ENCODE data around the gene TSPAN5. TPM values are rescaled to one million over a fixed set of nuclear protein-coding genes. Genes with fewer than 3 reads are reported as not detected.

Gene TSPAN5
- total RNA-seq, 1 experiment from 2014 or later: 4.3 TPM

DNA sequence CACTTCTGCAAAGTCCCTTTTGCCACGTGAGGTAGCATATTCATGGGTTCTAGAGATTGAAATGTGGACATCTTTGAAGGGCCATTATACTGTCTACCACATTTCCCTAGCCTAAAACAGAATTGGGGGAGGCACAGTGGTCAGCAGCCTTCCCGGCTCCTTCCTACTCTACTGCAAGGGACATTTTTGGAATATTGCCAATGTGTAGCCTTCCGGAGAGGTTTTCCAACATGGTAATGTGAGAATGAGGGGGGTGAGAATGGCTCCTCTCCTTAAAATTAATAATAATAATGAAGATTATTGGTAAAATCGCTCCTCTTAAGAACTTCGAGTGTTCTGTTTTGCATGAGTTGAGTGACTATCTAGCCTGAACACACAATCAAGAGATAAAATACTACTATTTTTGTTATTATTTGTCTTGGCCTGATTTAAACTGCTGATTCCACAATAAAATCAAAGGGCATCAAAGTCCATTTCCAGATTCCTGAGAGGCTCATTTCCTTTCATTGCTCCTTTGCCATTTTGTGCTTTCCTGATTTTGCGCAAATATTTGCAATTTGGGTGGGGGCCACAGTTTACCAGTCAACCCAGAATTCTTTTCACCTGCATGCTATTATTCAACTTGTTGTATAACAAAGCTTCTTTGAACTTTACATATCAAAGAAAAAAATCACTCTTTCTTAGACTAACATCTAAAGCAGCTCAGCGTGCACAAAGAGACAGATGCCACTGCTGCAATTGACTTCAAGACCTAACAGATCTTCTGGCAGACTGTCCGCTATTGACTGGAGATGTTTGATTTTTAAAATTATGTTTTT, 27.0 kb upstream of the TSPAN5 start:
- no peak for DNase-seq
- Histone ChIP-seq H3K27me3 (ENCODE audit: control insufficient read depth, insufficient read depth, low read length) (no peaks in the 10 kb centered on the region), H3K4me3 (ENCODE audit: insufficient read depth, low read depth, low read length) (no peak overlapping the region), H3K36me3 (replicated peaks; ENCODE audit: control insufficient read depth, insufficient read depth, low read length) (no peaks in the 10 kb centered on the region)

DNA sequence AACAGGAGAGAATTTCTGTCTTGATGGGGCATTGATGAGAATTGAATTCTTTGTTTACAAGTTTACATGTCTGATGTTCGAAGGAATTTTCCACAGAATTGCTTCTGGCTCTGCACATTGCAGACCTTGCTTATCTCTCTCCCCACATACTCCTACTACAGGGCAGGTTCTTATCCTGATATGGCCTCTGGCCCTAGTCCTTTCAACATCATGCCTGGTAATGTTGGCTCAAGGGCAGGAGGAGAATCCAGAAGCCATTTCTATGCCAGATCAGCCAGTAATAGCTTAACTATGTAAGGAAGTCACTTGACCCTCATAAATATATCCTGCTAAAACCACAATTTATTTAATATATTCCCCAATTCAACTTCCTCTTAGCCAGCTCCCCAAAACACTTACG, 24.3 kb upstream of the TSPAN5 start:
- no peak for DNase-seq
- Histone ChIP-seq H3K36me3 (replicated peaks; ENCODE audit: control insufficient read depth, insufficient read depth, low read length) (no peaks in the 10 kb centered on the region), H3K4me3 (ENCODE audit: insufficient read depth, low read depth, low read length) (no peak overlapping the region), H3K27me3 (ENCODE audit: control insufficient read depth, insufficient read depth, low read length) (no peaks in the 10 kb centered on the region)

DNA sequence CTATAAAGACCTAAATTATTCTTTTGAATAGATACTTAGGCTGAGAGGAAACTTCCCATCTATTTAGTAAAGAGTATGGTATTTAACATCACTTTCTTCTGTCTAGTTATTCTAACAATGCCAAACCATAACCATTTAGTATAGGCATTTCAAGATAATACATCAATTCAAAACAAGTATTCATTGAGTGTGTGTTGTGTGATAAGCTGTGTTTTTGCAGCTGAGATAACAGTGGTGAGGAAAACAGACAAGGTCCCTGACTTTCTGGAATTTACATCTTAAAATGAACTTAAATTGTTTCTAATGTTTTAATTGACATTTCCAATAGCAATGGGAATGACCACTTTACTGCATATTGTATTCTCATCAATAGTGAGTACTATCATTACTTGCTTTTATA, 22.4 kb upstream of the TSPAN5 start:
- H3K4me3 ChIP-seq (ENCODE audit: insufficient read depth, low read depth, low read length): no peak overlapping the region
- no peaks in the 10 kb centered on the region for H3K27me3 ChIP-seq (ENCODE audit: control insufficient read depth, insufficient read depth, low read length)
- DNase-seq: no peak
- H3K36me3 ChIP-seq (replicated peaks; ENCODE audit: control insufficient read depth, insufficient read depth, low read length): no peaks in the 10 kb centered on the region

DNA sequence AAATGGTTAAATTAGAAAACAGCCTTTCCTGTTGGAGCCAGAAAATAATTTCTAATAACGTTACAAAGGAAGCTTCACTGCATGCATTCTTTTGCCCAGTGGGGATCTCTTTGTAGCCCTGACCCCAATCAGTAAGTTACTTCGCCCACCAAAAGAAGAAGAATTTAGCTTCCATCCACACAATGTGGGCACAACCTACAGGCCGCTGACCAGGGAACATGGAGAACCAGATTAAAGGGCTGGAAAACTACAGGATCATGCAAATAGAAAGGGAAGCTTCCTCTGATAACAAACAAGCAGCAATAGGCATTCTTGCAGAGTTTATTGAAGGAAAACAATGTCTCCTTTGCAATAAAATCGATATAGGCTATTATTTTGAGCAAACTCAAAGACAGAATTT, 21.3 kb upstream of the TSPAN5 start:
- Histone ChIP-seq H3K27me3 (ENCODE audit: control insufficient read depth, insufficient read depth, low read length) (no peaks in the 10 kb centered on the region), H3K4me3 (ENCODE audit: insufficient read depth, low read depth, low read length) (no peak overlapping the region), H3K36me3 (replicated peaks; ENCODE audit: control insufficient read depth, insufficient read depth, low read length) (no peaks in the 10 kb centered on the region)
- DNase-seq: no peak

DNA sequence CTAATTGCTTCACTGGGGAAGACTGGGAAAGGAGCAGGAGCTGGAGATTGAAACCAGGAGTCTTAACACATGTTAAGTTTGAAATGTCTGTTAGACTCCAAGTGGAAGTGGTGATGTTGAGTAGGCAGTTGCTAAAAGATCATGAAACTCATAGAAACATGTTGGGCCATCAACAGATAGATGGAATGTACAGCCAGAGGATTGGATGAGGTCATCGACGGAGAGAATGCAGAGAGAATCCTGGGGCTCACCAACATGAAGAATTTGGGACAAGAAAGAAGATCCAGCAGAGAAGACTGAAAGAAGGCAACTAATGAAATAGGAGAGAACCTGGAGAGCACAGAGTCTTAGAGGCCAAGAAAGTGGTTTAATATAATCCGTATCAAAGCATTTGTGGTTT, 19.4 kb upstream of the TSPAN5 start:
- Histone ChIP-seq H3K36me3 (replicated peaks; ENCODE audit: control insufficient read depth, insufficient read depth, low read length) (no peaks in the 10 kb centered on the region), H3K27me3 (ENCODE audit: control insufficient read depth, insufficient read depth, low read length) (no peaks in the 10 kb centered on the region), H3K4me3 (ENCODE audit: insufficient read depth, low read depth, low read length) (no peak overlapping the region)
- DNase-seq: no peak

DNA sequence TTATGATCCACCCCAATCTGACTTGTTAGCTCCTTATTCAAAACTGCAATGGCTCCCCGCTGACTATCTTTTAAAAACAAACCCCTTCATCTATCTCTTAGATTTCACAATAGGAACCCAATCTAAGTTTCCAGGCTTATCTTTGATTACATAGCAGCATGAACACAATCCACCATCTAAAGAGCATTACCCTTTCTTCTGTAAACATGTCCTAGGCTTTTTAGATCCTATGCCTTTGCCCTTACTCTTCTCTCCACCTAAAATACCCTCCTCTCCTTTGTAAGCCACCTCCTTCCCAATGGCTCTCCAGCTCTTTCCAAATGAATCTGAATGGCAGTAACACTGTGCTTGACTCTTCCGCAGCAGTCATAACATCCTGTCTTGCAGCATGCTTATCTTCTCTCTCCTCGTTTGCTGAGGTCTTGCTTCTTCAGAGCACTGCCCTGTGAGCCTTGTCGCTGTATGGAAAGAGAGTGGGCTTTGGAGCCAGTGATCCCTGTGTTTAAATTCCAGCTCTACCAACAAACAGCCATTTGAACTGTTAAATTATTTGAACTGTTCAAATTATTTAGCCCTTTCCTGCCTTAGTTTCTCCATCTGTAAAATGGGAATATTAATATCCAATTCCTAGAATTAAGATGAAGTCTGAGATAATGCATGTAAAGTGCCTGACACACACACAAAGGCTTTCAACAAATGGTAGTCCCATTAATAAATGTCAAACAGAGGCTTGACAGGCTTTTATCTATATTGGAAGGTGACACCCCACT, 16.2 kb upstream of the TSPAN5 start:
- Histone ChIP-seq H3K27me3 (ENCODE audit: control insufficient read depth, insufficient read depth, low read length) (no peaks in the 10 kb centered on the region), H3K36me3 (replicated peaks; ENCODE audit: control insufficient read depth, insufficient read depth, low read length) (no peaks in the 10 kb centered on the region), H3K4me3 (ENCODE audit: insufficient read depth, low read depth, low read length) (no peak overlapping the region)
- DNase-seq: no peak

DNA sequence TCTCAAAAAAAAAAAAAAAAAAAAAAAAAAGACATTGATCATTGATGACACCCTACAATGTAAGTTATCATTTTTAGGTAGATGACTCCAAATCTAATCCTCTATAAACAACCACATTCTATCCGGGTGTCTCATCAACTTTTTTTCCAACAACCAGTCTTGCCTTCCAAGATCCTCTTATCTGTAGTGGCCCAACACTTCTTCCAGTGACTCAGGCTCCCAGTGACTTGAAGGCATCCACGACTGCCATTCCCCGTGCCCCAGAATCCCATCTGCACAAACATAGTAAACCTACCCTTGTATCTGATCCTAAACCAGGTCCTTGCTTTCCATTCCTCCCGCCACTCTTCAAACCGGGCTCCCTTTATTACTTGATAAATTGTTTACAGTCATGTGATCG, 15.6 kb upstream of the TSPAN5 start:
- Histone ChIP-seq H3K36me3 (replicated peaks; ENCODE audit: control insufficient read depth, insufficient read depth, low read length) (no peaks in the 10 kb centered on the region), H3K4me3 (ENCODE audit: insufficient read depth, low read depth, low read length) (no peak overlapping the region), H3K27me3 (ENCODE audit: control insufficient read depth, insufficient read depth, low read length) (no peaks in the 10 kb centered on the region)
- DNase-seq: no peak

DNA sequence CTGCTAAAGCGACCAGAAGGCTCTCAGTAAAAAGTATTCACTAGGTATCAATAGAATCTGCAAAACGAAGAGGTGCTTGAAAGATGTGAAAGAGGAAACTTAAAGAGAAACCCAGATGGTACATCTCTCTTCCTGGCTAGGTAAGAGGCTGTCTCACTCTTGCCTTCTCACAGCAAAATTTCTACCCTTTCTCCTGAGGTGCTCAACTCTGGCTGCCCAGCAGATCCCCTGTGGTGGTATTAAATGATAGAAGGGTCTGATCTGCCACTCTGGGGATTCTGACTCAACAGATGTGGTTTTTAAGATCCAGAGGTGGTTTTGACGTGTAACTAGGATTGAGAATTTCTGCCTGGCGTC, 14.9 kb upstream of the TSPAN5 start:
- DNase-seq: peak; percentile 21
- Histone ChIP-seq H3K36me3 (replicated peaks; ENCODE audit: control insufficient read depth, insufficient read depth, low read length) (no peaks in the 10 kb centered on the region), H3K27me3 (ENCODE audit: control insufficient read depth, insufficient read depth, low read length) (no peaks in the 10 kb centered on the region), H3K4me3 (ENCODE audit: insufficient read depth, low read depth, low read length) (no peak overlapping the region)

DNA sequence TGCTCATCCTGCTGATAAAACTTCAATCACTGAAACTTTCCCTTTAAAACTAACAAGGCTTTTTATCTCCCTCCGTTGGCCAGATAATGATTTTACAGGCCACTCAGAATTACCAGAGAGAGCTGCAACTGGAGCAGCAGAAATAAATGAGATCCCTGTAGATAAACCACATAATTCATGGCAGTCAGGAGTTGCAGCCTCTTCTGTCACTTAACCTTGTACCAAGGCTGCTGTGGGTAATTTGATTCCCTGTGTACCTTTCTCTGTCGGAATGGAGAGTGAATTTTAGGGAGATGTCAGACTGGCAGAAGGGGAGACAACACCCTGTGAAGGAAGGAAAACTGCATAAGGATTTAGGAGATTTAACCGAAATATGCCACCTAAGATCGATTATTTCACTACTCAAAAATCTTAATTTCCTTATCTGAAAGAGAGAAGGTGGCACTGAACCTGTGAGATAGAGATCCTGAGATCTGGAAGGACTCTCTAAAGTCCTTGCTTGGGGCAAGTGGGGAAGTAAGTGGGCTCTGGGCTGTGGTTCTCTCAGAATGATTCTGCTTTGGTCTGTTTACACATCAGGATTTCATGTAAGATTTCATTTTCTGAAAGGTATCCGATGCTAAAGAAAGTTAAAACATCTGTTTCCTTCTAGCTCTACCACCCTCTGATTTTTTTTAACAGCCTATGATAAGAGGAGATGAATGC, 14.3 kb upstream of the TSPAN5 start:
- peak; percentile 8 for DNase-seq
- no peaks in the 10 kb centered on the region for H3K27me3 ChIP-seq (ENCODE audit: control insufficient read depth, insufficient read depth, low read length)
- H3K36me3 ChIP-seq (replicated peaks; ENCODE audit: control insufficient read depth, insufficient read depth, low read length): no peaks in the 10 kb centered on the region
- H3K4me3 ChIP-seq (ENCODE audit: insufficient read depth, low read depth, low read length): no peak overlapping the region

DNA sequence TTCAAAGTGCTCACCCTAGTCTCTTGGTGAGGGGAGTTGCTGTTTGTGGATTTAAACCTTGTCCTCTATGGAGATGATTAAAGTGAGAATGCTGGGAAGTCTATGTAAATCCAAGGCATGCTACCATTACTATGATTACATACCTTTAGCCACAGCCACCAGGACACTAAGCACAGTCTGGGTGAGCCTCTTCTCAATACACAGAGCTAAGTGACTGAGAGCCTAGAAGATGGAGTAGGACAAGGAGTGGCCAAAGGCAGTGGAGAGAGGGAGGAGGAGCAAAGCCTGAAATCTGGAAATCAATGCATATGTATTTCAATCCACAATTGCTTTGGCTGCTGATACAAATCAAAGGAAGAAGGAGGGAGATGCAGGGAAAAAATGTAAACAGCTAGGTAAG, 12.7 kb upstream of the TSPAN5 start:
- Histone ChIP-seq H3K36me3 (replicated peaks; ENCODE audit: control insufficient read depth, insufficient read depth, low read length) (no peaks in the 10 kb centered on the region), H3K27me3 (ENCODE audit: control insufficient read depth, insufficient read depth, low read length) (no peaks in the 10 kb centered on the region), H3K4me3 (ENCODE audit: insufficient read depth, low read depth, low read length) (no peak overlapping the region)
- no peak for DNase-seq

DNA sequence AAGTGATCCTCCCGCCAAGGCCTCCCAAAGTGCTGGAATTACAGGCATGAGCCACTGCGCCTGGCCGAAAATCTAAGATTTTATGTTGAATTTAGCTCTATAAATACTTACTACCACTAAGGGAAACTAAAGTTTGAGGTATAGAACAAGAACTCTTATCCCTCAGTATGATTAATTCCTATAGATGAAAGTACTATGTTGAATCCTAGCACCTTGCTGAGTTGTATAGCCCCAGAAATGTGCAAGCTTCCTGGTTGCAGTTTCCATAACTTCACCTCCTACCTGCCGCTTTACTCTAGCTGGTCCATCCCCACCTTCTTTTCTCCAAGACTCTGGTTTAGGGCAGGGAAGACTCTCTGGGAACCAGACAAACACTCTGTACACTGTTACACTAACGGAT, 11.8 kb upstream of the TSPAN5 start:
- H3K4me3 ChIP-seq (ENCODE audit: insufficient read depth, low read depth, low read length): no peak overlapping the region
- no peak for DNase-seq

DNA sequence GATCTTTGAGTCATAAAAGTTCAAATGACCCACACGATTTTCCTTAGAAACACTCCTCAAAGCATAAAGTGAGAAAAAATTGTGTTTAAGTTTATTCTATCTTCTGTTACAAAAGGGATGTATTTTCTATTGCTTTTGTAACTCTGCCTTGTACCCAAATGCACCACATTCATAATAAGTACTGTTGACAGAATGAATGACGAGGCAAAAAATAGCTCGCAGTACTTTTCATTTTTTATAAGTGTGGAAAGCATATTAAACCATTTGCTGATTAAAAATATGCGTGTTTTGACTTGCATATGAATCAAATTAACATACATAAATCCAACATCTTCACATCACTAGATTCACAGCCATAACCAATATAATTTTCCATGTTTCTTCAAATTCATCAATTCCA, 11.2 kb upstream of the TSPAN5 start:
- DNase-seq: no peak
- Histone ChIP-seq H3K27me3 (ENCODE audit: control insufficient read depth, insufficient read depth, low read length) (no peaks in the 10 kb centered on the region), H3K4me3 (ENCODE audit: insufficient read depth, low read depth, low read length) (no peak overlapping the region), H3K36me3 (replicated peaks; ENCODE audit: control insufficient read depth, insufficient read depth, low read length) (no peaks in the 10 kb centered on the region)

More for the DNA sequence above, 11.8 kb upstream of the TSPAN5 start:
- H3K27me3 ChIP-seq (ENCODE audit: control insufficient read depth, insufficient read depth, low read length): no peaks in the 10 kb centered on the region
- H3K36me3 ChIP-seq (replicated peaks; ENCODE audit: control insufficient read depth, insufficient read depth, low read length): no peaks in the 10 kb centered on the region

DNA sequence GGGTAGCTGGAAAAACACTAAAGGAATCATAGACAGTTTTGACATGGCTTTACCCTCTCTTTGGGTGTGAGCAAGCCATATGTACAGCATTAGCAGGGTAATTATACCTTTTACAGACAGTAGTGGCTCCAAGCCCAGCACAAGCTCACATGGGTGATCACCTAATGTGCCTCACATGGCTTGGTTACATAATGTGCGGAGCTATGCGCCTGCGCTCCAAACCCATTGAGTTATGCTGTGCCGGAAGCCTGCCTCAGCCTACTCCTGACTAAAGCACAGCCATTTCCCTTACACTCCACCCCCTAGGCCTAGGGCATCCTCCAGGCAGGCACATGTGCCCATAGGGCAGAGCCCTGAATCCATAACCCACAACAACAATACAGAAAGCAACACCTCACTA, 6.5 kb upstream of the TSPAN5 start:
- no peak for DNase-seq
- H3K4me3 ChIP-seq (ENCODE audit: insufficient read depth, low read depth, low read length): no peak overlapping the region
- H3K27me3 ChIP-seq (ENCODE audit: control insufficient read depth, insufficient read depth, low read length): peaks cover 3% of the 10 kb centered on the region
- no peaks in the 10 kb centered on the region for H3K36me3 ChIP-seq (replicated peaks; ENCODE audit: control insufficient read depth, insufficient read depth, low read length)

DNA sequence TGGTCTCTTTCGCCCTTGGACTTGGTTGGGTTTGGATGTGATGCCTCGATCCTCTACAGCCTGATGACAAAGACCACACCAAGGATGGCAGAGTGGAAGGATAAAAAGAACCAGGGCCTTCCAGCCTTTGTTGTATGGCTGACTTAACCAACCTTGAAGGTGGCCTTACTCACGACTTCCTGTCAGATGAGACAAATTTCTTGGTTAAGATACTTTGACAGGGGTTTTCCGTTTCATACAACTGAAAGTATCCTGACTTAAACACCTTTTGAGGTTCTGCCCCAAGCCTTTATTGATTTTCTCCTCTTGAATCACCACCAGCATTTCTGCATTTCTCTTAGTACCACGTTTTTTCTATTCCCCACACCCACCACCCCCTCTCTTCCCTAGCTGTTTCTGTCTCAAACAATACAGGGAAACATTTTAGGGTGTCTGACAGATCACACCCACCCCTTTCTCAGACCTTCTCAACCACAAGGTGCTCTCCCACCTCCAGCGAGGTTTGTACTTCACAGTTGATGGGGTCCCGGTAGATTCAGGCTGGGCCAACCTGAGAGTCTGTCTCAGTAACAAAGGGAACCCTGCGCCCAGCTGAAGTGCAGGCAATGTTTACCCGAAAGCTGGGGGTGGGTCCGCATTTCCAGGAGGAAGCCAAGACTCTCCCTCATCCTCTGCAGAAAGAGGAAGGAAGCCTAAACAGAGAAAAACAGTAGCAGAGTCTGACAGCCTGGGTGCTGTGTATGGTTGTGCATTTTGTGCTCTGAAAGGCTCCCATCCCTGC, 5.0 kb upstream of the TSPAN5 start:
- Histone ChIP-seq H3K4me3 (ENCODE audit: insufficient read depth, low read depth, low read length) (no peak overlapping the region), H3K36me3 (replicated peaks; ENCODE audit: control insufficient read depth, insufficient read depth, low read length) (no peaks in the 10 kb centered on the region), H3K27me3 (ENCODE audit: control insufficient read depth, insufficient read depth, low read length) (peaks cover 13% of the 10 kb centered on the region)
- DNase-seq: no peak
